HG03025 (cell line): ENCODE data around the gene DTX4.
A peak's percentile ranks its signal among the peaks of the same experiment; 100 is the strongest.

Experiments used
- ATAC-seq: cut with Tn5 transposase; IDR thresholded peaks from one replicate; pipeline ENCODE4 v1.9.1; 2021; ENCODE audit warnings: mild to moderate bottlenecking, moderate library complexity; ENCODE audit not compliant: unreplicated experiment, low FRiP score

The DTX4 gene

GRCh38 chr11:59216641-59217564 lies 45.0 kb downstream of the DTX4 start:
- ATAC-seq = peak; percentile 77

GRCh38 chr11:59218319-59218718 lies 46.4 kb downstream of the DTX4 start:
- ATAC-seq = no peak

DNA sequence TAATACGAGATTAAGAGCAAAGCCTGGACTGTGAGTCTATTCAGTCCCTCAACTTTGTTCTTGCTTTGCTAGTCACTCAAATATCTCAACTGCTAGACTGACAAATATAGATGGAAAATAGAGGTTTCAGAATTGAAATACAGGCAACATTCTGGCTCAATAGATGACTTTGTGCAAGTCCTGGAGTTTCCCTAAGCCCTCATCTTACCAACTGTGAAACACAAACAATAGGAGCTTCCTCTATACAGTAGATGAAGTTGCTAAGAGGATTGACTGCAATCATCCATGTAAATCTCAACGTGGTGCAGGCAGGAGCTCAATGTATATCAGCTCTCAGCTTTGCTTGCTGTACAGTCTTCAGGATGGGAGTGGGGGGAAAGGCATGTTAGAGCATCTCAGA lies 47.0 kb downstream of the DTX4 start:
- ATAC-seq = no peak

- no peak for ATAC-seq
These were observed 47.9 kb downstream of the DTX4 start for GRCh38 chr11:59219836-59220235.

DNA sequence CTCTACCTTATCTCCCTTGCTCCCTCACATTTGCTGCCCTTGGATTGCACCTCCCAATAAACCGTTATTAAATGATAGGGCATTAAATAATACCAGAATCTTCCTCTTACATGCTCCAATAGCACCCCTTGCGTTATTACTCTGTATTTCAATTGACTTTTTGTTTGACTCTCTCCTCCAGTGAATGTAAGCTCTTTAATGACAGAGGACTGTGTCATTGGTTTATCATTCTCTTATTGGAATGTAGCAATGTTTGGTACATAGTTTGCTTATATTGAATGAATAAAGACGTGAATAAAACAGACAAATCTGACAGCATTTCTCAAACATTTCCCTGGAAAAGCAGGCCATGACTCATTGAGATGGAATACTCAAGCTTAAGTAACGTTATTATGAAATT lies 49.5 kb downstream of the DTX4 start:
- no peak for ATAC-seq

DNA sequence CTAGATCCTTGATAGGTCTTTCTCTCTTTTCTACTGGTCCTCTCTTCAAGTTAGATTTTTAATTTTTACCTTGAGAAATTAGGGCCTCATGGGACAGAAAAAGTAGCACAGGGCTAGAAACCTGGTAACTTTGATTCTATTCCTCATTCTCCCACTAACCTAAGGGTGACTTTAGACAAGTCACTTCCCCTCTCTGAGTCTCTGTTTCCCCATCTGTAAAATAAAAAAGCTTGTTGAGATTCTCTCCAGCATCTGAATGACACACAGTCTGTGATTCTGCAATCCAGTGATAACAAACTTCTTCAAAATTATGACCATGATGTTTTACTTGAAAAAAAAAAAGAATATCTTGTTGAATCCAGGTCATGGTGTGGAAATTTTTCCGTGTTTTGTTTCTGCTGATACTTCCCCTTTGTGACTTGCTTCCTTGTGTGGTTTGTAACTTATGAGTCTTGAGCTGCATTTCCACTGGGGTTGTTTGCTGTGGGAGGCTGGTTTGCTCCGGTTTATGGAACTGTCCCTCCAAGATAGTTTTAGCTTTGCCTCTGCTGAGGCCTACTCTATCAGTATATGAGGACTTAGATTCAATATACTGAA lies 50.6 kb downstream of the DTX4 start:
- no peak for ATAC-seq

DNA sequence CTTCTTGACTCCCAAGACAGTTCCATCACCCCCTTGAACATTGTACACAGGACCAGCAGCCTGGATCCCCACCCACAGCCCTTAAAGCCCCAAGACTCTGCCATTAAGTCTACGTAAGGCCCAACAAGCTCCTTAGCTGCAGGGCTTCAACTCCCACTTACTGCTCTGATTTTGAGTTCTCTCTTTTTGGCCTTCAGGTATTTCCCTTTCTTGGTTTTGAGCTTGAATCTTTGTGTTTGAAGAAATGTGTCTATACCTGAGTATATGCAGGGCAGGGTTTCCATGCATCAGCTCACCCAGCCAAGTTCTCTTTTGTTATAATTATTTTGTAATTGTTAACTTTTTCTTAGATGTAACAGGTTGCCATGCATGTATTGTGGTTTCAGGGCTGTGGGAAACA lies 51.2 kb downstream of the DTX4 start:
- no peak for ATAC-seq

DNA sequence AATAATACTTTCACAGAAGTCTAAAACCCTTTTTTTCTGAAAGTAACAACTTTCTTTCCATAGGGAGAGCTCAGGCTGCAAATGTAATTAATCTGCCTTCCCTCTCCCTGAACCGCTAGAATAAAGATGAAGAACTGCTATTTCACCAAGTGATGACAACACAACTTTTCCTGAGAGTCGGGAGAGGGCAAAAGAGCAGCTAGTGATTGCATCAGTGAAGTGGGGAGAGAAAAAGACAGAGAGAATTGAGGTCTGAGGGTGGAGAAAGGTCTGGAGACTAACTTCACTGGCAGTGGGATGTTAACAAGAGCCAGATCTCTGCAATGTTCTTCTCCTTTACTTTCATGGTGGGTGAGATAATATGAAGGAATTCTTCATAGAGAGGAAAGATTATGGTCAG lies 51.7 kb downstream of the DTX4 start:
- no peak for ATAC-seq

DNA sequence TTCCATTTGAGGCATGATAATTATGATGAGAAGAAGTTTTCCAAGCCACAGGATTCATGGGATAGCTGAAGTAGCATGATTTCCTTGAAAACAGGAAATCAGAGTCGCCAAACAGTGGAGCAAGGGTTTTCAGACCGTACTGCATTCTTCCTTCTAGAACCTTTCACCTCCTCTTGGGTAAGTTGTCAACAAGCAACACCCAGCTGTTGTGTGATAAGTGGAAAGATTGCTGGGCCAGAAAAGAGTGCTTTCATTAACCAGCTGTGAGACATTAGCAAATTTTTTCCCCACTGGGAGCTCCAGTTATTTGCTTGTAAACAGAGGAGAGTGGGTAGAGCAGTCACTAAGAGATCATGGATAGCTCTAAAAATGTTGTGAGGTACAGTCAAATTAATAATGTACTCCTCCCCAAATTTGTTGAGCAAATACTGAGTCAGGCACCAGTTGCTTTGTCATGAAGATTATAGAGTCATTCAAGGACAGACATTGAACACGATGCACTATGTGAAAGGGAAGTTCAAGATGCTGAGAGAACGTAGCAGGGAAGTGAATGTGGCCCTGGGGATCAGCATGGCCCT lies 52.5 kb downstream of the DTX4 start:
- peak; percentile 21 for ATAC-seq

DNA sequence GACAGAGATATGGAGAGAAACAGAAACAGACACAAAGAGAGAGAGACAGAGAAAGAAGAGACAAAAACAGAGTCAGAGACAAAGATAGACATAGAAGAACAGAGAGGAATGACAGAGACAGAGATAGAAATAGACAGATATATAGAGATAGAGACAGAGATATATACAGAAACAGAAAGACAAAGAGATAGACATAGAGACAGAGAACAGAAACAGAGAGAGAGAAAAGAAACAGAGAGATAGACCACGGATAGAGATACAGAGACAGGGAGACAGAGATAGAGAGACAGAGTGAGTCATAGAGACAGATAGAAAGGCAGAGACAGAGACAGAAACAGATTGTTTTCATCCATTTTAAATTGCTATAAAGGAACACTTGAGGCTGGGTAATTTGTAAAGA lies 53.1 kb downstream of the DTX4 start:
- ATAC-seq = peak; percentile 50

GRCh38 chr11:59226396-59226795 lies 54.5 kb downstream of the DTX4 start:
- ATAC-seq = no peak

DNA sequence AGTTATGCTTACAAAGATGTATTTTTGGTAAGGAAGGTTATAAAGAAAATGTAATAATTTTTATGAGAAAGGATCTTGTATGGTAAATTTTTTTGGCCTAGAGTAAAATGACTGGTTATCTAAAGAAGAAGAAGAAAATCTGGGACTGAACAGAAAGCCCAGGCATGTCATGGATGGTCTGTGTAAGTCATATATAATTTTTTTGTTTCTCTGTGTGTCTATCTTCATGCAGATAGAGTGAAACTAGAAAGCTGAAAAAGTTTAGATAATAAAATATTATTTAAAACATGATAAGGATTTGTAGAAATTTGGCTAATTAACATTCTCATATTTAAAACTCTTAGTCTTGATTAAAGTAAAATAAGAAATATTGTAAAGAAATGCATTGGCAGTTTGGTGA lies 68.4 kb downstream of the DTX4 start:
- ATAC-seq = no peak

- ATAC-seq = no peak
These were observed 71.7 kb downstream of the DTX4 start for GRCh38 chr11:59243633-59244032.

GRCh38 chr11:59247531-59248227 lies 75.7 kb downstream of the DTX4 start:
- ATAC-seq = no peak

GRCh38 chr11:59249535-59249934 lies 77.6 kb downstream of the DTX4 start:
- ATAC-seq = no peak

DNA sequence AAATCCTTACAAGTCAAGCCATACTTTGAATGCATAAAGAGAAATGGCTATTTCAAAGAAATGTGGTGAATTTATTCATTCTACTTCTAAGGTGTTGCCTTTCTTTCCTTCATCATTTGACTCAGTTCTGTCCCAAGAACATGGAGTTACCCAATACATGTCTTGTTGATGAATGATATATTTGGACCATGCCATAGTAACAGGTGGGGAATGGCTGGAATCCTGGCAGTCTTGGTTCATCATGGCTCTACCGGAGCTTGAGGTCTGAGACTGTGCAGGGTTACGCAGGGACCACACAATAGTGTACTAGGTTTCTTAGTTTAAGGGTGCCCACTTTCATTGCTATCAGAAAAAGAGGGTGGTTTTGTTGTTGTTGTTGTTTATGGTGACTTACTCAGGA lies 81.1 kb downstream of the DTX4 start:
- ATAC-seq = no peak

GRCh38 chr11:59254286-59254685 lies 82.4 kb downstream of the DTX4 start:
- no peak for ATAC-seq

- ATAC-seq = no peak
These were observed 83.3 kb downstream of the DTX4 start for GRCh38 chr11:59255281-59255680.
